Measurements from ENCODE around the gene GALNT15.

GALNT15 gene

DNA sequence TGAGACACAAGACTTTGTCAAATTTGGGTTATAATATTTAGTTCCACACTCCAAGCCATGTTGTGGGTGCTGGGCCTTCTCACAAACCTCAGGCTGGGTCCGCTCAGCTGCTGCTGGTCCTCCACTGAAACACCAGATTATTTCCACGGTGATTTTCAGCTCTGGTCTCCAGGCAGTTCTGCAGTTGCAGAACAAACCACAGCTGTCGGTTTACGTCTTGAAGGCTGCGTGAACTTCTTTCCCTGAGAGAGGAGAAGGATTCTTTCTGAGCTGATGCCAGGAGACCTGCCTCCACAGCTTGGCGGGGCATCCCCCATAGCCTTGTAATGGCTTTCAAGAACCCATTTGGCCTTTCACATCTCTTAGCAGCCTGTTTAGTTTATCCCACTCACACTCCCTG lies 16.2 kb downstream of the GALNT15 start:
- Histone ChIP-seq H3K4me1 (ENCODE audit: low read length) (no peaks in the 10 kb centered on the region), H3K9me3 (ENCODE audit: insufficient read depth, low read length) (no peaks in the 10 kb centered on the region), H3K79me2 (ENCODE audit: low read length) (no peaks in the 10 kb centered on the region), H2AFZ (ENCODE audit: low read depth, low read length) (no peak overlapping the region), H3K4me2 (ENCODE audit: low read length) (no peak overlapping the region), H3K27me3 (ENCODE audit: low read depth, low read length) (peaks cover 21% of the 10 kb centered on the region), H3K9ac (ENCODE audit: low read length) (no peak overlapping the region), H3K27ac (ENCODE audit: low read length) (no peak overlapping the region), H3K4me3 (ENCODE audit: low read length) (no peak overlapping the region), H3K36me3 (replicated peaks; ENCODE audit: low read depth, low read length) (no peaks in the 10 kb centered on the region), H4K20me1 (ENCODE audit: insufficient read depth, low read length) (no peaks in the 10 kb centered on the region)
- TF ChIP-seq, protein P1, sequence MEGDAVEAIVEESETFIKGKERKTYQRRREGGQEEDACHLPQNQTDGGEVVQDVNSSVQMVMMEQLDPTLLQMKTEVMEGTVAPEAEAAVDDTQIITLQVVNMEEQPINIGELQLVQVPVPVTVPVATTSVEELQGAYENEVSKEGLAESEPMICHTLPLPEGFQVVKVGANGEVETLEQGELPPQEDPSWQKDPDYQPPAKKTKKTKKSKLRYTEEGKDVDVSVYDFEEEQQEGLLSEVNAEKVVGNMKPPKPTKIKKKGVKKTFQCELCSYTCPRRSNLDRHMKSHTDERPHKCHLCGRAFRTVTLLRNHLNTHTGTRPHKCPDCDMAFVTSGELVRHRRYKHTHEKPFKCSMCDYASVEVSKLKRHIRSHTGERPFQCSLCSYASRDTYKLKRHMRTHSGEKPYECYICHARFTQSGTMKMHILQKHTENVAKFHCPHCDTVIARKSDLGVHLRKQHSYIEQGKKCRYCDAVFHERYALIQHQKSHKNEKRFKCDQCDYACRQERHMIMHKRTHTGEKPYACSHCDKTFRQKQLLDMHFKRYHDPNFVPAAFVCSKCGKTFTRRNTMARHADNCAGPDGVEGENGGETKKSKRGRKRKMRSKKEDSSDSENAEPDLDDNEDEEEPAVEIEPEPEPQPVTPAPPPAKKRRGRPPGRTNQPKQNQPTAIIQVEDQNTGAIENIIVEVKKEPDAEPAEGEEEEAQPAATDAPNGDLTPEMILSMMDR (IDR thresholded peaks at IDR 0.05; ENCODE audit: low read depth, low read length): no peak
- TF ChIP-seq EZH2phosphoT487 (IDR thresholded peaks at IDR 0.05; ENCODE audit: low read depth): no peak

GRCh38 chr3:16191591-16191990 lies 17.1 kb downstream of the GALNT15 start:
- Histone ChIP-seq H3K9me3 (ENCODE audit: insufficient read depth, low read length) (no peaks in the 10 kb centered on the region), H3K79me2 (ENCODE audit: low read length) (no peaks in the 10 kb centered on the region), H3K27ac (ENCODE audit: low read length) (no peak overlapping the region), H3K4me3 (ENCODE audit: low read length) (no peak overlapping the region), H3K4me1 (ENCODE audit: low read length) (no peaks in the 10 kb centered on the region), H3K9ac (ENCODE audit: low read length) (no peak overlapping the region), H3K36me3 (replicated peaks; ENCODE audit: low read depth, low read length) (no peaks in the 10 kb centered on the region), H3K27me3 (ENCODE audit: low read depth, low read length) (peaks cover 21% of the 10 kb centered on the region), H3K4me2 (ENCODE audit: low read length) (no peak overlapping the region), H4K20me1 (ENCODE audit: insufficient read depth, low read length) (no peaks in the 10 kb centered on the region), H2AFZ (ENCODE audit: low read depth, low read length) (no peak overlapping the region)
- TF ChIP-seq, protein P1 (IDR thresholded peaks at IDR 0.05; ENCODE audit: low read depth, low read length): no peak
- TF ChIP-seq EZH2phosphoT487 (IDR thresholded peaks at IDR 0.05; ENCODE audit: low read depth): no peak

GRCh38 chr3:16192176-16192811 lies 17.8 kb downstream of the GALNT15 start:
- no peaks in the 10 kb centered on the region for H3K4me1 ChIP-seq (ENCODE audit: low read length)
- no peak for TF ChIP-seq EZH2phosphoT487 (IDR thresholded peaks at IDR 0.05; ENCODE audit: low read depth)
- TF ChIP-seq, protein P1 (IDR thresholded peaks at IDR 0.05; ENCODE audit: low read depth, low read length): no peak

DNA sequence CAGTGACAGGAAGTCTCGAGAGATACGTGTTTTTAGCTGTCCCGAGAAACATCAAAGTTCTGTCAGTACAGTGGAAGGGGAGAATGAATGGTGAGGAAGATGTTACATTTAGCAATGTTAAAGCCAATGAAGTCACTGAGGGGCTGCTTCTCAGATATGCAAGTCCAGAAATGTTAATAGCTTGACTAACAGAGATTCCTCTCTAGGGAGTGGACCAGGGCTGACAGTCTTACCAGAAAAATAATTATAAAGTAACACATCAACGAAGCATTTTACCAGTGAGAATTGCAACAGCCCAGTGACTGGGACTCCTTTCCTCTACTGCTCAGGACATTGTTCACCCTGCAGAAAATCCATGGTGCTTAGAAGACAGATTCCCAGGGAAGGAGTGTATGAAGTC lies 23.9 kb downstream of the GALNT15 start:
- H3K79me2 ChIP-seq (ENCODE audit: low read length): no peaks in the 10 kb centered on the region
- no peak overlapping the region for H3K4me3 ChIP-seq (ENCODE audit: low read length)
- H2AFZ ChIP-seq (ENCODE audit: low read depth, low read length): no peak overlapping the region
- no peak overlapping the region for H3K4me2 ChIP-seq (ENCODE audit: low read length)
- H3K27ac ChIP-seq (ENCODE audit: low read length): no peak overlapping the region
- H3K9ac ChIP-seq (ENCODE audit: low read length): no peak overlapping the region
- no peaks in the 10 kb centered on the region for H4K20me1 ChIP-seq (ENCODE audit: insufficient read depth, low read length)
- TF ChIP-seq EZH2phosphoT487 (IDR thresholded peaks at IDR 0.05; ENCODE audit: low read depth): no peak
- TF ChIP-seq, protein P1 (IDR thresholded peaks at IDR 0.05; ENCODE audit: low read depth, low read length): no peak
- H3K4me1 ChIP-seq (ENCODE audit: low read length): no peaks in the 10 kb centered on the region
- no peaks in the 10 kb centered on the region for H3K36me3 ChIP-seq (replicated peaks; ENCODE audit: low read depth, low read length)
- no peaks in the 10 kb centered on the region for H3K9me3 ChIP-seq (ENCODE audit: insufficient read depth, low read length)
- H3K27me3 ChIP-seq (ENCODE audit: low read depth, low read length): peaks cover 8% of the 10 kb centered on the region; the same call in 1 of the 2 replicates

More at GRCh38 chr3:16192176-16192811, 17.8 kb downstream of the GALNT15 start:
- H2AFZ ChIP-seq (ENCODE audit: low read depth, low read length): no peak overlapping the region
- H3K9ac ChIP-seq (ENCODE audit: low read length): no peak overlapping the region
- H3K4me3 ChIP-seq (ENCODE audit: low read length): no peak overlapping the region
- H3K79me2 ChIP-seq (ENCODE audit: low read length): no peaks in the 10 kb centered on the region
- H3K27me3 ChIP-seq (ENCODE audit: low read depth, low read length): peaks cover 21% of the 10 kb centered on the region
- no peak overlapping the region for H3K27ac ChIP-seq (ENCODE audit: low read length)
- H3K9me3 ChIP-seq (ENCODE audit: insufficient read depth, low read length): no peaks in the 10 kb centered on the region
- H4K20me1 ChIP-seq (ENCODE audit: insufficient read depth, low read length): no peaks in the 10 kb centered on the region
- H3K4me2 ChIP-seq (ENCODE audit: low read length): no peak overlapping the region
- H3K36me3 ChIP-seq (replicated peaks; ENCODE audit: low read depth, low read length): no peaks in the 10 kb centered on the region
